GM21381 (cell line): Measurements from ENCODE around the gene JAZF1.

ENCODE experiments used
- ATAC-seq: cut with Tn5 transposase; IDR thresholded peaks from one replicate; pipeline ENCODE4 v1.9.1; 2021; ENCODE audit warnings: mild to moderate bottlenecking, moderate library complexity; ENCODE audit not compliant: unreplicated experiment

JAZF1 gene

GRCh38 chr7:28078036-28078901 is 102.3 kb downstream of the JAZF1 start:
- no peak for ATAC-seq

- ATAC-seq, result no peak
Measured at GRCh38 chr7:28077616-28078015, 103.0 kb downstream of the JAZF1 start.

- ATAC-seq, result no peak
Measured at GRCh38 chr7:28076423-28077200, 104.0 kb downstream of the JAZF1 start.

- no peak for ATAC-seq
Measured at GRCh38 chr7:28075674-28076358, 104.8 kb downstream of the JAZF1 start.

- ATAC-seq, result no peak
Measured at GRCh38 chr7:28072876-28073514, 107.6 kb downstream of the JAZF1 start.

- ATAC-seq, result no peak
Measured at GRCh38 chr7:28071570-28071969, 109.0 kb downstream of the JAZF1 start.

- ATAC-seq, result no peak
Measured at GRCh38 chr7:28070297-28071055, 110.1 kb downstream of the JAZF1 start.

- no peak for ATAC-seq
Measured at GRCh38 chr7:28069807-28070206, 110.8 kb downstream of the JAZF1 start.

GRCh38 chr7:28069388-28069787 is 111.2 kb downstream of the JAZF1 start:
- ATAC-seq, result no peak

- ATAC-seq, result no peak
Measured at GRCh38 chr7:28068811-28069216, 111.8 kb downstream of the JAZF1 start.

- no peak for ATAC-seq
Measured at GRCh38 chr7:28067171-28067570, 113.4 kb downstream of the JAZF1 start.

- no peak for ATAC-seq
Measured at GRCh38 chr7:28065721-28066285, 114.8 kb downstream of the JAZF1 start.

- ATAC-seq, result no peak
Measured at GRCh38 chr7:28065308-28065707, 115.3 kb downstream of the JAZF1 start.

GRCh38 chr7:28064437-28064836 is 116.2 kb downstream of the JAZF1 start:
- no peak for ATAC-seq

GRCh38 chr7:28062197-28062991 is 118.2 kb downstream of the JAZF1 start:
- ATAC-seq, result no peak

GRCh38 chr7:28061824-28062196 is 118.8 kb downstream of the JAZF1 start:
- ATAC-seq, result no peak

GRCh38 chr7:28060371-28060950 is 120.1 kb downstream of the JAZF1 start:
- no peak for ATAC-seq

GRCh38 chr7:28055161-28055544 is 125.4 kb downstream of the JAZF1 start:
- ATAC-seq, result no peak
